DMS 273 (cell line): ENCODE data around the gene PMIS2.

Experiments
- DNase-seq: peaks from one replicate; lab custom pipeline; 2025; ENCODE audit not compliant: unreplicated experiment; lab: John Stamatoyannopoulos, UW

The PMIS2 gene

GRCh38 chr19:35623327-35624010 lies 37.5 kb downstream of the PMIS2 start:
- no peak for DNase-seq

GRCh38 chr19:35628264-35628564 lies 42.2 kb downstream of the PMIS2 start:
- DNase-seq, result no peak

GRCh38 chr19:35628565-35629331 lies 42.8 kb downstream of the PMIS2 start, which contains the start of gene RBM42:
Gene RBM42, plus strand, starts transcription at chr19:35629036. Its CDS starts 118 bp downstream, at chr19:35629154.
- peak; percentile 99 for DNase-seq

GRCh38 chr19:35629332-35629633 lies 43.3 kb downstream of the PMIS2 start:
- no peak for DNase-seq

GRCh38 chr19:35633727-35634440 lies 47.9 kb downstream of the PMIS2 start:
- DNase-seq, result no peak

GRCh38 chr19:35636651-35637050 lies 50.7 kb downstream of the PMIS2 start:
- no peak for DNase-seq
